NCI-H1694 treated with DMSO at 0.1 percent for 48 hours (cell line): ENCODE data around the gene CDK10.
"Not testable (repeated sequence)": the region's sequence is repeated elsewhere in the genome, so short reads cannot be mapped to it uniquely, and the experiment has no call there.

Source experiments
- DNase-seq: peaks from one replicate; lab custom pipeline; 2025; lab: John Stamatoyannopoulos, UW

The CDK10 gene, protein sequence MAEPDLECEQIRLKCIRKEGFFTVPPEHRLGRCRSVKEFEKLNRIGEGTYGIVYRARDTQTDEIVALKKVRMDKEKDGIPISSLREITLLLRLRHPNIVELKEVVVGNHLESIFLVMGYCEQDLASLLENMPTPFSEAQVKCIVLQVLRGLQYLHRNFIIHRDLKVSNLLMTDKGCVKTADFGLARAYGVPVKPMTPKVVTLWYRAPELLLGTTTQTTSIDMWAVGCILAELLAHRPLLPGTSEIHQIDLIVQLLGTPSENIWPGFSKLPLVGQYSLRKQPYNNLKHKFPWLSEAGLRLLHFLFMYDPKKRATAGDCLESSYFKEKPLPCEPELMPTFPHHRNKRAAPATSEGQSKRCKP

GRCh38 chr16:89686520-89687091 is at the start of gene CDK10:
TSS of gene CDK10 (plus strand) at chr16:89686689. CDS start at chr16:89686711, 22 bp downstream.
- DNase-seq: peak; percentile 70

DNA sequence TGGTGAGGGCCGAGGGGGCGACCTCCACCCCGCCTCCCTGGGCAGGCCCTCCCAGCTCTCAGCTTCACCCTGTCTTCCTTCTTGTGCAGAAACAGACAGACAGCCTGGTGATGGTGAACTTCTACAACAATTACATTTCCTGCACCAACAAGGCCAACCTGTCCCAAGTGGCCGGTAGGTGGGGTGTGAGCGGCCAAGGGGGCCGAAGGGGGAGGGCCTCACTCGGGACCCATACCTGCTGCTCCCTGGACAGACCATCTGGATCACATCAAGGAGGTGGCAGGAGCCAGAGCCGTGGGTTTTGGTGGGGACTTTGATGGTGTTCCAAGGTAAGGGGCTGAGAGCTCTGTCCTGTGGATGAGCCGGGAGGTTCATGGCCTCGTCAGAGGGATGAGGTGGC is 49.1 kb upstream of the CDK10 start:
- DNase-seq: no peak

DNA sequence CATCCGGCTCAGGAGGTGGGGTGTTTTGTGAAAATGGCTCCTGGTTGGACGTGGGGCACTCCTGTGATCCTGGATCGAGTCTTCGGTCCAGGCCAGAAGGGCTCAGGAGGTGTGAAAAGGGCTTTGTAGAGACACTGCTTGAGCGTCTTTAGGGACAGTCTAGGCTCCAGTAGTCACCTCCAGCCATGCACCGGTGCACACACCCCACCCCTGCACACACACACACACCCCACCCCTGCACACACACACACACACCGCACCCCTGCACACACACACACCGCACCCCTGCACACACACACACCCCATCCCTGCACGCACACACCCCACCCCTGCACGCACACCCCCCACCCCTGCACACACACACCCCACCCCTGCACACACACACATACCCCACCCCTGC is 48.0 kb upstream of the CDK10 start:
- DNase-seq: no peak

- no peak for DNase-seq
These were observed 47.1 kb upstream of the CDK10 start for GRCh38 chr16:89639385-89639784.

DNA sequence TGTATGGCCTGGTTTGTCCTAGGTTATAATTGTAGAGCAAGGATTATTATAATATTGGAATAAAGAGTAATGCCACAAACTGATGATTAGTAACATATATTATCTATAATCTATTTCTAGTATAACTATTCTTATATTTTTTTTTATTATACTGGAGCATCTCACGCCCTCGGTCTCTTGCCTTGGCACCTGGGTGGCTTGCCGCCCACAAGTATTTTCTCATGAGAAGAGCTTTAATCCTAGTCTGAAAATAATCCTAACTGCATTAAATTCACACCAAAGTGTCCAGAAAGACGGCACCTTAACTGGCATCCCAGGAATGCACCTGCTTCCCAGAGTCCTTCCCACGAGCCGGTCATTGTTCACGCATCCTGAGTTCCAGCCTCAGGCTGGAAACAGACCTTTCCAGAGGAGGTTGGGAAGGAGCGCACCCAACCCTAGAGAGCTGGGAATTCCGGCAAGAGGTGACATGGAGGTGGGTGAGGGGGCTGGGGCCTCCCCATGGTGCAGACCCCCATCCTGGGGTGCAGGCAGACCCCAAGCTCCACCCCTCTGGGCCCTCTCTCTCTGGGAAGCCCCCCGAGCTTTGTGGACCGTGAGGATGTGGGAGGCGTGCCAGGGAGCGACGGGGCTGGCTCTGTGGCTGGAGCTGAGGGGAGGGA is 44.9 kb upstream of the CDK10 start:
- DNase-seq: no peak

GRCh38 chr16:89642574-89642973 is 43.9 kb upstream of the CDK10 start:
- no peak for DNase-seq

DNA sequence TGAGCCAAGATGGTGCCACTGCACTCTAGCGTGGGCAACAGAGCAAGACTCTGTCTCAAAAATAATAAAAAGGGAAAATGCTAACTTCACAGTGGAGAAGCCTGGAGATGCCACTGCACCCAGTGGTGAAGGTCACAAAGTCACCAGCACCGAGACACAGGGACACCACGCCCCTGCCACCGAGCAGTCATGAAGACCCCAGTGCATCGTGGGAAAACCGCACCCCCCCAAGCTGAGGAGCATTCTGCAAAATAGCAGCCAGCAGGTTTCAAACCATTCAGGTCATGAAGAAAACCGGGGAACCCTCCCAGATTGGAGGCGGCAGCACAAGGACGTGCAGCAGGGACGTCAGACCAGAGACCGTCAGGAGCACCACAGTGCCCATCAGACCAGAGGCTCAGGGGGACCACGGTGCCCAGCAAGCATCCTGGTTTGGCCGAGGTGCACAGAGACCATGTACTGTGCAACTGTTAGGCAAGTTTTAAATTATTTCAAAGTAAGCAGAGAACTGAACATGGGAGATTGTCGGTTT is 42.7 kb upstream of the CDK10 start:
- no peak for DNase-seq

DNA sequence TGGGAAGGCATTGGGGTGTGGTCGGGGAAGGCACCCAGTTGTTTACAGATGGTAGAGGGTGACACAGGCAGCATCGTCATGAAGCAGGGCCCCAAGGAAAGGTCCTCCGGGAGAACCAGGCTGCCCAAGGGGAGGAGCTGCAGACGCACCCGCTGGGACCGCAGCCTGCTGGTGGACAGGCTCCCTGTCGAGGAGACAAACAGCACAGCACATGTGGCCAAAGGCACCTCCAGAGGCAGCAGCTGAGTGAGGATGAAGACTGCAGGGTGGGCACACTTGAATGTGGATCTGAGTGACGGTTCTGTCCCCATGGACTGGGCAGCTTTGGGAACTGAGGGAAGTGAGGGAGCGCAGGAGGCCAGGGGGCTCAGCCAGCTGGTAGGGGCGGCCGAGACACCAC is 41.4 kb upstream of the CDK10 start:
- DNase-seq: no peak

DNA sequence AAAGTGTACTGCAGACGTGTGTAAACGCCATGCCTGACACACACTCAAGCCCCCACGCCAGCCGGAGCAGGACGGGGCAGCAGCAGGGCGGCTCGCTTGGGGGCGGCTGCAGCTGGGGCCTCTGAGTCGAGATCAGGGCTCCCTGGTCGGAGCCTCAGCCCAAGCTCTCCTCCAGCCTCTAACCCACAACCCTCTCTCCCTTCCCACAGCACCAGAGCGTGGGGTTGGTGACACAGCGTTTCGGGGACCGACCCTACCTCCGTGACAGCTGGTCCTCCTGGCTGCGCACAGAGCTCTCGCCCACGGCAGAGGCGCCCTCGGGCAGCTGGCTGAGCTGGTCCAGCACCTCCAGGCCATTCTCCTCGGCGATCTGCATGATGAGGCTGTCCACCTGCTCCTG is 40.2 kb upstream of the CDK10 start:
- DNase-seq: no peak

GRCh38 chr16:89646906-89647305 is 39.6 kb upstream of the CDK10 start:
- no peak for DNase-seq

DNA sequence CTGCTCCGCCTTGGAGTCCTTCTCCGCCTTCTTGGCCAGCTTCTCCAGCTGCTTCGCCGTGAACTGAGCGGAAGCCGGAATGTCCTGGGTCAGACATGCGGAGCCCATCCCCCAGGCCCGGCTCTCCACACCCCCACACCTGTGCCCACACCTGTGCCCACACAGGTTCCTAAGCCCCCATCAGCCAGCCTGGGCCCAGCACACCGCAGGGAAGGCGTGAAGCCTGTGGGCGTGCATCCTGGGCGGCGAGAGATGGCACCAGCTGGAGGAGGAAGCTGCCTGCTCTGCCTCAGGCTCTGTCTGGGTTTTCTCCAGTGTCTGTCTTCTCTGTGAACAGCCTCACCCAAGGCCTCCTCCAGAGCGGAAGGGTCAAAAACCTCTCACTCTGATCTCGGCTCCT is 34.9 kb upstream of the CDK10 start:
- DNase-seq: no peak

DNA sequence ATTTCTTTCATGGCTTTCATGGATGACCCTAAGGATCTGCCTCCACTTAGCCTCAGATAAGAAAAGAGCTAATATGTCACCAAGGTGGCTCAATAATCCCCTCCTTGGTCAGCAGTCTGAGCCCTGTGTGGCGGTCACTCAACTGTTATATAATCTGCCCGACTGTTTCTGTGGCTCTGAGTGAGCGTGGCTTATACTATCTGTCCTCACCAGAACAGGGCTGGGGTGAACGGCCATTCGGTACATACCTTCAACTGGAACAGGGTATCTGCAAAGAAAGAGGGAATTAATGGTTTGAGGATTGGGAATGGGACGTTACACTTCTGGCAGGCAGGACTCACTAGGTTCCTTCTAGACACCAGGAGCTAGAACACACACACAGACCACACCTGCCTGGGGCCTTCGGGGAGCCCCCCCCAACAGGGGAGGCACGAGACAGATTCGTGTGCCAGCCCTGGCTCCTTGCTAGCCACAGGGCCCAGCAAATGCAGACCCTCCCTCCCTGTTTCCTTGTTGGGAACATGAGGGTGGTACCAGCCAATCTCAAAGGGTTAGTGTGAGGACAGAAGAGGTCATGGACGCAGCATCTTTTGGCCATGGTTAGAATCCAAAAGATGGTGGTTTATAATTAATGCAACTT is 32.7 kb upstream of the CDK10 start:
- DNase-seq: no peak

DNA sequence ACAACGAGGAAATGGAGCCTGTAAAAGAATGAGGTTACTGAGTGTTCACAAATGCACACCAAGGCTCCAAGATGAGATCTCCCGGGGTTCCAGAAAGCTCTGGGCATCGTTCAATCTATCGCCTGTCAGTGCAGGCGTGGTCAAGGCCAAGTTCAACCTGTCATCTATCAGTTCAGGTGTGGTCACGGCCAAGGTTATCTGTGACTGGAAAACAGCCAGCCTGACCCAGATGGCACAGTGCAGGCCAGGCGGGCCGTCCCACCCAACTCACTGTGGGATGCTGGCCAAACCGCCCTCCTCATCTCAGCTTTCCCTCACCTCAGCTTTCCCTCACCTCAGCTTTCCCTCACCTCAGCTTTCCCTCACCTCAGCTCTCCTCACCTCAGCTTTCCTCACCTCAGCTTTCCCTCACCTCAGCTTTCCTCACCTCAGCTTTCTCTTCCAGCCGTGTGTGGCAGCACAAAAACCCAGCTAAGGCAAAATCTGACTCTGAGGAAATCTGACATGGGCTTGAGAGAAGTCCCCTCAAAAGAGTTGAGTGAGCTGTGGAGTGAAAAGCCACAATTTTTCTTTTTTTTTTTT is 31.3 kb upstream of the CDK10 start:
- no peak for DNase-seq

- no peak for DNase-seq
These were observed 29.9 kb upstream of the CDK10 start for GRCh38 chr16:89656435-89657121.

DNA sequence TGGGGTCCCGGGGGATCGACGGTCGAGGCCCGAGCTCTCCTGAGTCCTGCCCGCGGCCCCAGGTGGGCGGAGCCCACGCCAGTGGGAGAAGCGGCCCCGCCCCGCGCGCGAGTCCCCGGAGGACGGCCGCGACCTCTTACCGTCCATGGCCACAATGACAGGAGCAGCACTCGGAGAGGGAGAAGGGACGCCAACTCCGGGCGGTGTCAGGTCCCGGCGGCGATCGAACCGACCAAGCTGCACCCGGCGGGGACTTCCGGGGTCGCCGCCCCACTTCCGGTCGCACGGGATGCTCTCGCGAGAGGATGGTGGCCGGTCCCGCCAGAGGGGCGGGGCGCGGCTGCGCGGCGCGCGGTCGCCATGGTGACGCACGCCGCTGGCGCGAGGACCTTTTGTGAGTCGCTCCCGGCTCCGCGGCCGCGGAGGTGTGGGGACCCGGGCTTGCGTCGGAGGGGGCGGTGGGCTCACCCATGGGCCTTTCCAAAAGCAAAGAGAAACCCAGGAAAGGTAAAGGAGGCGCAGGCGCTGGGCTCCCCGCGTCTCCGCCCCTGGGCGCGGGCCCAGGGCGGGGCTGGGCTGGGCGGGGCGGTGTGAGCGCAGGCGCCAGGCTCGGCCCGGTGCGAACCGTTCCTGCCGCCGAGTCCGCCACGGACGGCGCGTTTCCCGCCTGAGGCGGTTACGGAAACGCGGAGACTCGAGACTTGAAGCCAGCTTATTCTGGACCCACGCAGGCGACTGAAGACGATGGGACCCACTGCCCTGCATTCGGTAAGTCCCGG is 28.9 kb upstream of the CDK10 start, which contains the start of the genes CHMP1A and SPATA33:
Gene CHMP1A, minus strand, starts transcription at position 267 of the 779 bp plus-strand sequence. Its CDS starts 120 bp downstream, at position 147.
Gene SPATA33, plus strand, starts transcription at position 395 of the 779 bp plus-strand sequence. Its CDS starts 76 bp downstream, at position 471.
- peak; percentile 60 for DNase-seq

- DNase-seq: no peak
These were observed 28.1 kb upstream of the CDK10 start for GRCh38 chr16:89658221-89658879.

DNA sequence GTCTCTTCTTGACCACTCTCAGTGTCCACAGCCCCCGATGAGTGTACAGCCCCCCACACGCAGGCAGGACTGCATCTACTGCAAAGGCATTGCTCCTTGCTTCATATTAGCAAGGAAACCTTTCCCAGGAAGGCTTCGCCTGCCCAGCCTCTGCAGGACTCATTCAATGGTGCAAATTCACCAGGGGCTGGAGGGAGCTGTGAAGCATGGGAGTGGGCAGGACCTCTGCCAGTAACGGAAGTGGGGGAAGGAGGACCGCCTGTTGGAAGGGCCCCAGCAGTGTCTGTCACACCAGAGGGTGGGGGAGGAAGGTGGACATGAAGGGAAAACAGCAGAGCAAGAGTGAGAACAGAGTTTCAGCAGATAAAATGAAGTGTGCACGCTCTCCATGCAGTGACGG is 26.3 kb upstream of the CDK10 start:
- no peak for DNase-seq

DNA sequence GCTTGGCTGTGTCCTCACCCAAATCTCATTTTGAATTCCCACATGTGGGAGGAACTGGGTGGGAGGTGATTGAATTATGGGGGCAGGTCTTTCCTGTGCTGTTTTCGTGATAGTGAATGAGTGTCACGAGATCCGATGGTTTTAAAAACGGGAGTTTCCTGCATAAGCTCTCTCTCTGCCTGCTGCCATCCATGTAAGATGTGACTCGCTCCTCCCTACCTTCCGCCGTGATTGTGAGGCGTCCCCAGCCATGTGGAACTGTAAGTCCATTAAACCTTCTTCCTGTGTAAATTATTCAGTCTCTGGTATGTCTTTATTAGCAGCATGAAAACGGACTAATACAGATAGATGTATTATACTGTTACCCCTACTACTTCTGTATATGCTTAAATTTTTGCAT is 25.3 kb upstream of the CDK10 start:
- no peak for DNase-seq

DNA sequence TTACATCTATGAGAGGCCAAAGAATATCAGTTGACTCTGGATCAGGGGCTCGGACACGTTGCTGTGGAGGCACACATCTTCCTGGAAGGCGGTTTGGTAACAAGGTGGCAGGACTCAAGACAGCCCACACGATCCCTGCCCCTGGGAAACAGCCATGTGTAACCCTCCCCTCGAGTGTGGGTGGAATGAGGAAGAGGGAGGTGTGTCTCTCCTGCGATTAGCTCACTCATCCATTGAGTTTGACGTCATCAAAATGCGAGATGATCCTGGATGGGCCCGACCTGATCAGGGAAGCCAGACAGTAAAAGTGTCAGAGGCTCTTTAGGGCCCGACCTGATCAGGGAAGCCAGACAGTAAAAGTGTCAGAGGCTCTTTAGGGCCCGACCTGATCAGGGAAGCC is 22.3 kb upstream of the CDK10 start:
- not testable (repeated sequence) for DNase-seq

GRCh38 chr16:89667000-89667399 is 19.5 kb upstream of the CDK10 start:
- not testable (repeated sequence) for DNase-seq
